Kidney (tissue), 14 donors: ENCODE measurements around the gene MAD1L1. TPM values are rescaled to one million over a fixed set of nuclear protein-coding genes. Genes with fewer than 3 reads are reported as not detected.

Experiments used
- DNase-seq, 5 donors: peaks; one replicate each; pipeline ENCODE4 v3.0.0-alpha.2; 2013 to 2020
- FAIRE-seq: peaks from 2 replicates; lab custom pipeline; 2012; peaks lifted over from hg19 to GRCh38; lab: Jason Lieb, UNC
- H3K27ac ChIP-seq, 2 donors: one replicate each; pipeline ENCODE4 v1.7.0; 2013; ENCODE audit warnings: low read depth in 2 of 2, low read length in 2 of 2, inconsistent platforms in 1 of 2
- H3K27me3 ChIP-seq: one replicate; pipeline ENCODE4 v1.7.1; 2013; ENCODE audit warnings: low read length, inconsistent platforms; ENCODE audit not compliant: control insufficient read depth, insufficient read depth
- H3K36me3 ChIP-seq, 3 donors: one replicate each; pipeline versions ENCODE4 v1.7.0 to v1.7.1; 2013; ENCODE audit warnings: low read length in 3 of 3, control low read depth in 1 of 3, inconsistent platforms in 1 of 3; ENCODE audit not compliant: insufficient read depth in 3 of 3, control insufficient read depth in 2 of 3
- H3K4me1 ChIP-seq, 3 donors: one replicate each; pipeline versions ENCODE4 v1.7.0 to v1.7.1; 2013; ENCODE audit warnings: low read length in 3 of 3, inconsistent platforms in 1 of 3, low read depth in 1 of 3; ENCODE audit not compliant: control insufficient read depth in 2 of 3, insufficient read depth in 2 of 3
- H3K4me3 ChIP-seq, 3 donors: one replicate each; pipeline versions ENCODE4 v1.7.0 to v1.8.1; 2013; ENCODE audit warnings: low read length in 3 of 3, control low read depth in 1 of 3, inconsistent platforms in 1 of 3
- H3K9ac ChIP-seq, 3 donors: one replicate each; pipeline versions ENCODE4 v1.7.0 to v1.7.1; 2013; ENCODE audit warnings: low read length in 3 of 3, control low read depth in 1 of 3, inconsistent platforms in 1 of 3
- H3K9me3 ChIP-seq, 3 donors: one replicate each; pipeline versions ENCODE4 v1.7.0 to v1.7.1; 2013; ENCODE audit warnings: low read length in 3 of 3, control low read depth in 1 of 3, inconsistent platforms in 1 of 3; ENCODE audit not compliant: control insufficient read depth in 2 of 3, insufficient read depth in 1 of 3
- CTCF ChIP-seq: IDR thresholded peaks from 3 replicates; pipeline ENCODE4 v1.5.1; 2012; ENCODE audit warnings: mild to moderate bottlenecking, moderate library complexity, borderline replicate concordance; ENCODE audit not compliant: insufficient read depth; ENCODE audit errors: extremely low read depth
- intact Hi-C: fragments of 100-400 bp; cut with DNase I; formaldehyde crosslinking; loops from one replicate; pipeline ENCODE4 v1.11.1; 2022
- polyA plus RNA-seq: library from polyadenylated mRNA; stranded (reverse); fragments of 350-450 nt; fragmentation: Illumina TruSeq; extraction: RNeasy Lipid Tissue Mini Kit (QIAGEN cat#74804); gene quantifications from one replicate; pipeline ENCODE4 v1.2.3, GENCODE V29; 2014; ENCODE audit warnings: low read depth, low replicate concordance; ENCODE audit not compliant: insufficient read depth
- total RNA-seq: library from RNA; stranded (reverse); fragmentation: NEBNext Ultra II Directional; extraction: Animal tissue kit (Norgen Biotek cat#: 25700); gene quantifications from one replicate; pipeline ENCODE4 v1.2.1, GENCODE V29; 2021
- donor health status: control.
- donor health status: control.
- donor health status: control.
- donor health status: control.
- donor health status: control.
- donor health status: DM: yes; HTN: yes; CAD: no.
- donor health status: Normal renal cell carcinoma (clear cell type).

The MAD1L1 gene
- total and polyA plus RNA-seq, 2 donors from 2014 or later = 33.2 to 45.2 TPM

GRCh38 chr7:2132243-2132642 is 100.5 kb downstream of the MAD1L1 start:
- Histone ChIP-seq H3K9me3 (no peaks in the 10 kb centered on the region), H3K27ac (no peak overlapping the region), H3K9ac (no peak overlapping the region), H3K4me1 (no peaks in the 10 kb centered on the region), H3K36me3 (peaks cover 0 to 2% (median 0%) of the 10 kb centered on the region in 3 donors), H3K27me3 (no peaks in the 10 kb centered on the region), H3K4me3 (no peak overlapping the region)
- intact Hi-C loops = no loop called here
- no peak for FAIRE-seq
- no peak for DNase-seq
- TF ChIP-seq CTCF = no peak

- H3K9me3 ChIP-seq = no peaks in the 10 kb centered on the region
- no peak for TF ChIP-seq CTCF
Observed at GRCh38 chr7:2131800-2132199, 100.9 kb downstream of the MAD1L1 start.

GRCh38 chr7:2131341-2131740 is 101.4 kb downstream of the MAD1L1 start:
- H3K4me1 ChIP-seq = no peaks in the 10 kb centered on the region
- intact Hi-C loops = no loop called here

More at GRCh38 chr7:2131800-2132199, 100.9 kb downstream of the MAD1L1 start:
- intact Hi-C loops = no loop called here
- H3K27me3 ChIP-seq = no peaks in the 10 kb centered on the region
- H3K9ac ChIP-seq = no peak overlapping the region
- no peaks in the 10 kb centered on the region for H3K4me1 ChIP-seq
- DNase-seq (no peak), FAIRE-seq (no peak)
- H3K27ac ChIP-seq = no peak overlapping the region
- peaks cover 0 to 2% (median 0%) of the 10 kb centered on the region in 3 donors for H3K36me3 ChIP-seq
- H3K4me3 ChIP-seq = no peak overlapping the region

More at GRCh38 chr7:2131341-2131740, 101.4 kb downstream of the MAD1L1 start:
- FAIRE-seq (no peak), DNase-seq (no peak)
- Histone ChIP-seq H3K27me3 (no peaks in the 10 kb centered on the region), H3K36me3 (peaks cover 0 to 2% (median 0%) of the 10 kb centered on the region in 3 donors), H3K4me3 (no peak overlapping the region), H3K9ac (no peak overlapping the region), H3K27ac (no peak overlapping the region), H3K9me3 (no peaks in the 10 kb centered on the region)
- no peak for TF ChIP-seq CTCF
